GM12878 (cell line): ENCODE data around the gene PTBP3. TPM values are rescaled to one million over a fixed set of nuclear protein-coding genes. Genes with fewer than 3 reads are reported as not detected.

Experiments
- ATF2 ChIP-seq: IDR thresholded peaks from 2 replicates; pipeline ENCODE4 v1.6.1; 2012; ENCODE audit warnings: low read length, inconsistent platforms
- CEBPB ChIP-seq, 2 experiments: fragments of 150-350 bp in 1 of 2; IDR thresholded peaks; 2 replicates each; pipeline ENCODE4 v1.6.1; 2012 to 2014; ENCODE audit warnings: low read depth in 2 of 2, low read length in 2 of 2, borderline replicate concordance in 1 of 2, inconsistent platforms in 1 of 2
- CHD2 ChIP-seq: IDR thresholded peaks from 2 replicates; pipeline ENCODE4 v1.6.1; 2011; ENCODE audit warnings: low read depth, low read length, improper control_type of control experiment, borderline replicate concordance
- CHD4 ChIP-seq: fragments of 200-600 bp; sonication (generic); IDR thresholded peaks from 2 replicates; pipeline ENCODE4 v1.6.1; 2016; ENCODE audit warnings: mild to moderate bottlenecking
- CREM ChIP-seq: IDR thresholded peaks from 2 replicates; pipeline ENCODE4 v1.6.1; 2014; ENCODE audit warnings: antibody characterized with exemption, low read depth
- CTCF ChIP-seq, 3 experiments: IDR thresholded peaks in 2 of 3; conservative IDR thresholded peaks in 1 of 3; 2 replicates each; pipeline ENCODE4 v1.5.1; 2011; ENCODE audit warnings: low read depth in 3 of 3, low read length in 3 of 3, mild to moderate bottlenecking in 3 of 3, control low read depth in 2 of 3, moderate library complexity in 2 of 3, inconsistent platforms in 1 of 3, mixed read lengths in 1 of 3; ENCODE audit not compliant: control insufficient read depth in 2 of 3, insufficient read depth in 1 of 3; ENCODE audit errors: extremely low read depth in 1 of 3
- ESRRA ChIP-seq: IDR thresholded peaks from 2 replicates; pipeline ENCODE4 v1.6.1; 2012; ENCODE audit warnings: mild to moderate bottlenecking, low read length, improper control_type of control experiment
- FOXM1 ChIP-seq: IDR thresholded peaks from 2 replicates; pipeline ENCODE4 v1.6.1; 2012; ENCODE audit warnings: low read depth, mild to moderate bottlenecking, inconsistent platforms, low read length, moderate library complexity
- HDAC6 ChIP-seq: fragments of 200-600 bp; sonication (generic); IDR thresholded peaks from one replicate; pipeline ENCODE4 v1.8.0; 2017; ENCODE audit warnings: antibody characterized with exemption; ENCODE audit not compliant: unreplicated experiment
- HDGF ChIP-seq: fragments of 450-650 bp; IDR thresholded peaks from 2 replicates; pipeline ENCODE4 v1.6.1; 2016; ENCODE audit warnings: antibody characterized with exemption
- JUNB ChIP-seq: IDR thresholded peaks from 2 replicates; pipeline ENCODE4 v1.6.1; 2016; ENCODE audit warnings: antibody characterized with exemption, mild to moderate bottlenecking
- JUND ChIP-seq: IDR thresholded peaks from 2 replicates; pipeline ENCODE4 v1.6.1; 2012; ENCODE audit warnings: low read depth, mild to moderate bottlenecking, low read length, improper control_type of control experiment, moderate library complexity
- KAT2A ChIP-seq: conservative IDR thresholded peaks from 2 replicates; pipeline ENCODE4 v1.6.1; 2011; ENCODE audit warnings: low read depth, low read length; ENCODE audit not compliant: control insufficient read depth
- KDM1A ChIP-seq: fragments of 200-600 bp; sonication (generic); IDR thresholded peaks from 2 replicates; pipeline ENCODE4 v1.6.1; 2016; ENCODE audit warnings: borderline replicate concordance
- MEF2A ChIP-seq: IDR thresholded peaks from 2 replicates; pipeline ENCODE4 v1.6.1; 2011; ENCODE audit warnings: low read depth, mild to moderate bottlenecking, low read length, moderate library complexity; ENCODE audit not compliant: insufficient read depth
- MLLT1 ChIP-seq: fragments of 450-650 bp; IDR thresholded peaks from 2 replicates; pipeline ENCODE4 v1.6.1; 2016; ENCODE audit warnings: mild to moderate bottlenecking
- MYB ChIP-seq: fragments of 150-350 bp; IDR thresholded peaks from 2 replicates; pipeline ENCODE4 v1.6.1; 2014; ENCODE audit warnings: mild to moderate bottlenecking, low read depth, low read length, borderline replicate concordance
- NFYB ChIP-seq: IDR thresholded peaks from 2 replicates; pipeline ENCODE4 v1.6.1; 2011; ENCODE audit warnings: low read depth, mild to moderate bottlenecking, low read length, improper control_type of control experiment, moderate library complexity; ENCODE audit not compliant: insufficient read depth
- NR2F1 ChIP-seq: fragments of 450-650 bp; conservative IDR thresholded peaks from 2 replicates; pipeline ENCODE4 v1.6.1; 2017; ENCODE audit warnings: mild to moderate bottlenecking
- PAX5 ChIP-seq: IDR thresholded peaks from 2 replicates; pipeline ENCODE4 v1.6.1; 2011; ENCODE audit warnings: low read depth, low read length, borderline replicate concordance
- POLR2A ChIP-seq: IDR thresholded peaks from 2 replicates; pipeline ENCODE4 v1.6.1; 2011; ENCODE audit warnings: low read depth, mild to moderate bottlenecking, low read length
- RAD21 ChIP-seq: IDR thresholded peaks from 2 replicates; pipeline ENCODE4 v1.6.1; 2011; ENCODE audit warnings: mild to moderate bottlenecking, low read depth, low read length, moderate library complexity; ENCODE audit not compliant: insufficient read depth
- RB1 ChIP-seq: fragments of 450-650 bp; formaldehyde crosslinking; IDR thresholded peaks from 2 replicates; pipeline ENCODE4 v1.6.1; 2017; ENCODE audit warnings: mild to moderate bottlenecking, borderline replicate concordance
- RBBP5 ChIP-seq: fragments of 200-600 bp; sonication (generic); conservative IDR thresholded peaks from 2 replicates; pipeline ENCODE4 v1.6.1; 2016
- STAT1 ChIP-seq: fragments of 450-650 bp; conservative IDR thresholded peaks from 2 replicates; pipeline ENCODE4 v1.6.1; 2014; ENCODE audit warnings: antibody characterized with exemption, mild to moderate bottlenecking
- TARDBP ChIP-seq: IDR thresholded peaks from 2 replicates; pipeline ENCODE4 v1.6.1; 2016; ENCODE audit warnings: borderline replicate concordance
- TCF12 ChIP-seq: IDR thresholded peaks from 2 replicates; pipeline ENCODE4 v1.6.1; 2011; ENCODE audit warnings: low read depth, mild to moderate bottlenecking, low read length
- TCF7 ChIP-seq: IDR thresholded peaks from 2 replicates; pipeline ENCODE4 v1.6.1; 2014; ENCODE audit warnings: antibody characterized with exemption, borderline replicate concordance
- ZNF274 ChIP-seq: IDR thresholded peaks from one replicate; pipeline ENCODE4 v1.8.0; 2011; ENCODE audit not compliant: insufficient read length, insufficient read depth
- polyA plus RNA-seq, 11 experiments: library from polyadenylated mRNA; depleted of rRNA in 4 of 11; unstranded in 6 of 11; stranded (reverse) in 5 of 11; fragments of >200 nt; fragmentation: Nextera tagmentation in 4 of 11; fragmentation: Illumina TruSeq in 1 of 11; extraction: Ambion mirVana in 4 of 11; extraction: Trizol in 1 of 11; gene quantifications; 1 replicate in 1 of 11; 2 replicates in 10 of 11; pipeline versions ENCODE4 v1.2.1 to v1.2.3, GENCODE V29; 2011 to 2016; ENCODE audit warnings: inconsistent platforms in 2 of 11, missing spikeins in 2 of 11, low read depth in 1 of 11
- total RNA-seq, 4 experiments: library from RNA; depleted of rRNA in 3 of 4; stranded (reverse); fragments of >200 nt in 3 of 4; fragmentation: Illumina TruSeq in 1 of 4; extraction: Trizol in 1 of 4; gene quantifications; 2 replicates each; pipeline versions ENCODE4 v1.2.1 to v1.2.3, GENCODE V29; 2013 to 2021

Gene PTBP3
- total and polyA plus RNA-seq, 10 of the 15 experiments (the other 5 are each of a cell fraction or from before 2014, with no cell fraction given), result 12.5 to 104 (median 52.7) TPM

- TF ChIP-seq HDAC6 (no peak), CREM (no peak), ESRRA (0 out of 2 replicates have a peak, but pooled peaks have one; percentile 10), NFYB (no peak), POLR2A (no peak), TARDBP (0 out of 2 replicates have a peak, but pooled peaks have one; percentile 36), TCF12 (no peak), RAD21 (0 out of 2 replicates have a peak, but pooled peaks have one; percentile 3), CEBPB (IDR thresholded peaks at IDR 0.05; ENCODE audit: borderline replicate concordance in 1 of 2, low read depth in 2 of 2, low read length in 2 of 2) (no peak), KAT2A (no peak), JUND (no peak), STAT1 (no peak), ATF2 (no peak), CHD2 (no peak), PAX5 (peak; percentile 43; the same call in 1 of the 2 replicates), JUNB (no peak), KDM1A (no peak), HDGF (no peak), FOXM1 (no peak), RB1 (no peak), MEF2A (no peak), MYB (no peak), MLLT1 (peak; percentile 32; the same call in 1 of the 2 replicates), ZNF274 (no peak), RBBP5 (no peak), CHD4 (no peak), CTCF (IDR thresholded peaks at IDR 0.05 in 2 of 3, conservative IDR thresholded peaks at IDR 0.05 in 1 of 3; ENCODE audit: control insufficient read depth in 2 of 3, extremely low read depth in 1 of 3, insufficient read depth in 1 of 3, low read depth in 3 of 3, low read length in 3 of 3) (no peak), NR2F1 (0 out of 2 replicates have a peak, but pooled peaks have one; percentile 16), TCF7 (no peak)
Observed at GRCh38 chr9:112332674-112332976, 794 bp downstream of the PTBP3 start (continued).
